Gastroesophageal sphincter (tissue), 3 donors: ENCODE measurements around the gene ACRBP.

Source experiments
- EP300 ChIP-seq: sonication (generic); formaldehyde crosslinking; IDR thresholded peaks from one replicate; pipeline ENCODE4 v1.6.1; 2017; ENCODE audit warnings: antibody characterized with exemption, mild to moderate bottlenecking
- TF ChIP-seq, protein P1 (sequence below), 4 experiments: fragments of 200-600 bp in 2 of 4; fragments of 450-650 bp in 2 of 4; sonication (generic) in 1 of 4; IDR thresholded peaks; one replicate each; pipeline ENCODE4 v1.5.1; 2017 to 2019; ENCODE audit warnings: antibody characterized with exemption in 4 of 4, mild to moderate bottlenecking in 2 of 4, moderate library complexity in 2 of 4

GRCh38 chr12:6692888-6693287, 45.7 kb upstream of the ACRBP start:
- TF ChIP-seq, protein P1, sequence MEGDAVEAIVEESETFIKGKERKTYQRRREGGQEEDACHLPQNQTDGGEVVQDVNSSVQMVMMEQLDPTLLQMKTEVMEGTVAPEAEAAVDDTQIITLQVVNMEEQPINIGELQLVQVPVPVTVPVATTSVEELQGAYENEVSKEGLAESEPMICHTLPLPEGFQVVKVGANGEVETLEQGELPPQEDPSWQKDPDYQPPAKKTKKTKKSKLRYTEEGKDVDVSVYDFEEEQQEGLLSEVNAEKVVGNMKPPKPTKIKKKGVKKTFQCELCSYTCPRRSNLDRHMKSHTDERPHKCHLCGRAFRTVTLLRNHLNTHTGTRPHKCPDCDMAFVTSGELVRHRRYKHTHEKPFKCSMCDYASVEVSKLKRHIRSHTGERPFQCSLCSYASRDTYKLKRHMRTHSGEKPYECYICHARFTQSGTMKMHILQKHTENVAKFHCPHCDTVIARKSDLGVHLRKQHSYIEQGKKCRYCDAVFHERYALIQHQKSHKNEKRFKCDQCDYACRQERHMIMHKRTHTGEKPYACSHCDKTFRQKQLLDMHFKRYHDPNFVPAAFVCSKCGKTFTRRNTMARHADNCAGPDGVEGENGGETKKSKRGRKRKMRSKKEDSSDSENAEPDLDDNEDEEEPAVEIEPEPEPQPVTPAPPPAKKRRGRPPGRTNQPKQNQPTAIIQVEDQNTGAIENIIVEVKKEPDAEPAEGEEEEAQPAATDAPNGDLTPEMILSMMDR (IDR thresholded peaks at IDR 0.05), result no peak
- TF ChIP-seq EP300, result no peak
